H9 (cell line): ENCODE measurements around the gene SMCHD1. TPM values are rescaled to one million over a fixed set of nuclear protein-coding genes. Genes with fewer than 3 reads are reported as not detected.

Source experiments
- DNase-seq: peaks from one replicate; pipeline ENCODE4 v3.0.0-alpha.2; 2017
- H2AFZ ChIP-seq: one replicate; pipeline ENCODE4 v1.6.1; 2013; ENCODE audit warnings: mild to moderate bottlenecking, low read length, control low read depth, moderate library complexity
- H2AK5ac ChIP-seq: 2 replicates; pipeline ENCODE4 v1.6.1; 2013; ENCODE audit warnings: low read length, control low read depth, mixed read lengths; ENCODE audit not compliant: insufficient read length
- H2BK120ac ChIP-seq: one replicate; pipeline ENCODE4 v1.6.1; 2013; ENCODE audit warnings: low read depth, mild to moderate bottlenecking, low read length, control low read depth, inconsistent platforms; ENCODE audit not compliant: poor library complexity, severe bottlenecking
- H2BK12ac ChIP-seq: 2 replicates; pipeline ENCODE4 v1.6.1; 2013; ENCODE audit warnings: low read length, control low read depth, mixed read lengths, low read depth; ENCODE audit not compliant: insufficient read length
- H2BK15ac ChIP-seq: 2 replicates; pipeline ENCODE4 v1.6.1; 2013; ENCODE audit warnings: low read depth, low read length, control low read depth
- H2BK20ac ChIP-seq: one replicate; pipeline ENCODE4 v1.6.1; 2013; ENCODE audit warnings: low read depth, mild to moderate bottlenecking, low read length, control low read depth, inconsistent platforms; ENCODE audit not compliant: poor library complexity, severe bottlenecking
- H2BK5ac ChIP-seq: 2 replicates; pipeline ENCODE4 v1.6.1; 2013; ENCODE audit warnings: low read length, control low read depth, mixed read lengths; ENCODE audit not compliant: insufficient read length
- H3K14ac ChIP-seq: 2 replicates; pipeline ENCODE4 v1.6.1; 2013; ENCODE audit warnings: low read length, control low read depth; ENCODE audit not compliant: insufficient read depth
- H3K18ac ChIP-seq: 2 replicates; pipeline ENCODE4 v1.6.1; 2013; ENCODE audit warnings: low read depth, mild to moderate bottlenecking, mixed read lengths, low read length, control low read depth; ENCODE audit not compliant: insufficient read length
- H3K23ac ChIP-seq: 2 replicates; pipeline ENCODE4 v1.6.1; 2013; ENCODE audit warnings: low read length, control low read depth, mixed read lengths, low read depth; ENCODE audit not compliant: insufficient read length
- H3K23me2 ChIP-seq: 2 replicates; pipeline ENCODE4 v1.6.1; 2013; ENCODE audit warnings: low read depth, mild to moderate bottlenecking, mixed read lengths, low read length, control low read depth; ENCODE audit not compliant: insufficient read length, poor library complexity, severe bottlenecking
- H3K27ac ChIP-seq: 2 replicates; pipeline ENCODE4 v1.5.1; 2013; ENCODE audit warnings: low read length, control low read depth, mixed read lengths, low read depth; ENCODE audit not compliant: insufficient read length
- H3K27me3 ChIP-seq: 2 replicates; pipeline ENCODE4 v1.6.1; 2013; ENCODE audit warnings: low read length, control low read depth, inconsistent platforms; ENCODE audit not compliant: insufficient read depth
- H3K4ac ChIP-seq: 2 replicates; pipeline ENCODE4 v1.6.1; 2013; ENCODE audit warnings: low read depth, mild to moderate bottlenecking, control low read depth, inconsistent platforms, low read length, moderate library complexity
- H3K4me1 ChIP-seq: 2 replicates; pipeline ENCODE4 v1.6.1; 2013; ENCODE audit warnings: low read length, control low read depth, inconsistent platforms; ENCODE audit not compliant: insufficient read depth
- H3K4me2 ChIP-seq: 2 replicates; pipeline ENCODE4 v1.6.1; 2013; ENCODE audit warnings: low read length, control low read depth, mixed read lengths; ENCODE audit not compliant: insufficient read length, insufficient read depth
- H3K56ac ChIP-seq: 2 replicates; pipeline ENCODE4 v1.6.1; 2013; ENCODE audit warnings: low read depth, mild to moderate bottlenecking, mixed read lengths, low read length, control low read depth; ENCODE audit not compliant: insufficient read length
- H3K79me1 ChIP-seq: 2 replicates; pipeline ENCODE4 v1.6.1; 2013; ENCODE audit warnings: low read depth, mild to moderate bottlenecking, moderate library complexity, low read length, control low read depth, inconsistent platforms; ENCODE audit not compliant: insufficient read depth, poor library complexity, severe bottlenecking
- H3K79me2 ChIP-seq: 2 replicates; pipeline ENCODE4 v1.6.1; 2013; ENCODE audit warnings: low read length, control low read depth, inconsistent platforms; ENCODE audit not compliant: insufficient read depth
- H3K9ac ChIP-seq: 2 replicates; pipeline ENCODE4 v1.6.1; 2013; ENCODE audit warnings: low read length, control low read depth, mixed read lengths; ENCODE audit not compliant: insufficient read length; ENCODE audit errors: extremely low read depth
- H3K9me3 ChIP-seq: one replicate; pipeline ENCODE4 v1.6.1; 2013; ENCODE audit warnings: low read depth, low read length, inconsistent platforms; ENCODE audit not compliant: control insufficient read depth
- H3T11ph ChIP-seq: one replicate; pipeline ENCODE4 v1.6.1; 2013; ENCODE audit warnings: mild to moderate bottlenecking, low read length, control low read depth, inconsistent platforms
- H4K20me1 ChIP-seq: one replicate; pipeline ENCODE4 v1.6.1; 2013; ENCODE audit not compliant: control insufficient read depth, insufficient read length, insufficient read depth
- H4K5ac ChIP-seq: 2 replicates; pipeline ENCODE4 v1.6.1; 2013; ENCODE audit warnings: low read depth, mild to moderate bottlenecking, mixed read lengths, low read length, control low read depth; ENCODE audit not compliant: insufficient read length
- H4K8ac ChIP-seq: replicated peaks from 2 replicates; pipeline ENCODE4 v1.6.1; 2013; ENCODE audit warnings: low read length, control low read depth, mixed read lengths, low read depth; ENCODE audit not compliant: insufficient read length
- H4K91ac ChIP-seq: 2 replicates; pipeline ENCODE4 v1.6.1; 2013; ENCODE audit warnings: low read depth, mild to moderate bottlenecking, moderate library complexity, mixed read lengths, low read length, control low read depth; ENCODE audit not compliant: insufficient read length
- H3K27ac Mint-ChIP-seq, 3 experiments: 2 replicates in 2 of 3; 3 replicates in 1 of 3; pipeline ENCODE4 v1.8.0; 2020 to 2021; ENCODE audit warnings: mixed read lengths in 3 of 3, mild to moderate bottlenecking in 1 of 3, moderate library complexity in 1 of 3
- H3K27me3 Mint-ChIP-seq: 2 replicates; pipeline ENCODE4 v1.8.0; 2021; ENCODE audit warnings: low read depth, mild to moderate bottlenecking, moderate library complexity, mixed read lengths
- H3K36me3 Mint-ChIP-seq, 3 experiments: 2 replicates in 2 of 3; 3 replicates in 1 of 3; pipeline ENCODE4 v1.8.0; 2020 to 2021; ENCODE audit warnings: low read depth in 3 of 3, mixed read lengths in 3 of 3; ENCODE audit not compliant: insufficient read depth in 1 of 3
- H3K4me1 Mint-ChIP-seq, 2 experiments: 2 replicates each; pipeline ENCODE4 v1.8.0; 2020; ENCODE audit warnings: mixed read lengths in 2 of 2
- H3K4me3 Mint-ChIP-seq, 2 experiments: 2 replicates in 1 of 2; 3 replicates in 1 of 2; pipeline ENCODE4 v1.8.0; 2020 to 2021; ENCODE audit warnings: mild to moderate bottlenecking in 2 of 2, mixed read lengths in 2 of 2, moderate library complexity in 1 of 2
- H3K9me3 Mint-ChIP-seq, 2 experiments: 2 replicates in 1 of 2; 3 replicates in 1 of 2; pipeline ENCODE4 v1.8.0; 2020; ENCODE audit warnings: mild to moderate bottlenecking in 2 of 2, mixed read lengths in 2 of 2, moderate library complexity in 1 of 2
- WGBS: extraction: QIAGEN DNeasy Blood & Tissue Kit; methylation state at CpG from one replicate; pipeline ENCODE4 v1.1.7; 2013; ENCODE audit warnings: missing lambda C conversion rate, low lambda C conversion rate, mixed read lengths; ENCODE audit not compliant: insufficient read length; ENCODE audit errors: extremely low coverage; 5-methylcytosine and 5-hydroxymethylcytosine counted together
- total RNA-seq: library from RNA; stranded (reverse); gene quantifications from 2 replicates; pipeline ENCODE4 v1.2.1, GENCODE V29; 2021
- TF ChIP-seq, protein P1 (sequence below): fragments of 200-600 bp; sonication (generic); conservative IDR thresholded peaks from 3 replicates; pipeline ENCODE4 v1.8.0; 2021; ENCODE audit warnings: antibody characterized with exemption, mild to moderate bottlenecking

Gene SMCHD1
- total RNA-seq, 1 experiment from 2014 or later = 53.5 TPM

DNA sequence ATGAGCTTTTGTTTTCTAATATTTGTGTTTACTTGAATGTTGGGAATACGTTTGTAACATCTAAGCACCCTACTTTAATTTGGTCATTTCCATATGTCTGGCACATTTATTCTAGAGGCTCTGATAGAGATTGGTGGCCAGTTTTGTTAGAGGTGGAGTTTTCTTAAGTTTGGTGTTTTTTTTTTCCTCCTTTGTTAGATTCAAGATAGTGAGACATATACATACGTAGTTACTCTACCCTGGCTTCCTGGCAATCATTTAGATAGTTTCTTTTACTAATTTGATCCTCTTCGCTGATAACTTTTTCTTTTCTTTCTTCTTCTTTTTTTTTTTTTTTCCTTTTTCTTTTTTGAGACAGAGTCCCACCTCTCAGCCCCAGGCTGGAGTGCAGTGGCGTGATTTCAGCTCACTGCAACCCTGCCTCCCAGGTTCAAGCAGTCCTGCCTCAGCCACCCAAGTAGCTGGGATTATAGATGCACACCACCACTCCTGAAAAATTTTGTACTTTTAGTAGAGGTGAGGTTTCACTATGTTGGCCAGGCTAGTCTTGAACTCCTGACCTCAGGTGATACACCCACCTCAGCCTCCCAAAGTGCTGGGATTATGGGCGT lies 26.6 kb downstream of the SMCHD1 start:
- no peak overlapping the region for H2AFZ ChIP-seq
- Mint-ChIP-seq H3K27me3 (no peaks in the 10 kb centered on the region), H3K36me3 (peaks cover 36 to 56% (median 41%) of the 10 kb centered on the region in 3 experiments), H3K4me3 (no peak overlapping the region), H3K27ac (no peak overlapping the region; a peak in 1 of 7 replicates), H3K9me3 (peaks cover 10% of the 10 kb centered on the region in 2 experiments; a peak in 4 of 5 replicates), H3K4me1 (no peaks in the 10 kb centered on the region)
- H3T11ph ChIP-seq = no peak overlapping the region
- no peaks in the 10 kb centered on the region for H3K23me2 ChIP-seq
- H4K20me1 ChIP-seq = no peaks in the 10 kb centered on the region
- no peak overlapping the region for H2BK5ac ChIP-seq
- no CpG with 5 or more reads among the region's 5 CpGs for WGBS
- no peak overlapping the region for H3K23ac ChIP-seq
- H3K27me3 ChIP-seq = no peaks in the 10 kb centered on the region
- no peak overlapping the region for H4K91ac ChIP-seq
- no peak overlapping the region for H3K9ac ChIP-seq
- DNase-seq = no peak
- H3K14ac ChIP-seq = no peak overlapping the region
- no peak overlapping the region for H3K18ac ChIP-seq
- no peak overlapping the region for H3K56ac ChIP-seq
- no peaks in the 10 kb centered on the region for H3K79me1 ChIP-seq
- TF ChIP-seq, protein P1, sequence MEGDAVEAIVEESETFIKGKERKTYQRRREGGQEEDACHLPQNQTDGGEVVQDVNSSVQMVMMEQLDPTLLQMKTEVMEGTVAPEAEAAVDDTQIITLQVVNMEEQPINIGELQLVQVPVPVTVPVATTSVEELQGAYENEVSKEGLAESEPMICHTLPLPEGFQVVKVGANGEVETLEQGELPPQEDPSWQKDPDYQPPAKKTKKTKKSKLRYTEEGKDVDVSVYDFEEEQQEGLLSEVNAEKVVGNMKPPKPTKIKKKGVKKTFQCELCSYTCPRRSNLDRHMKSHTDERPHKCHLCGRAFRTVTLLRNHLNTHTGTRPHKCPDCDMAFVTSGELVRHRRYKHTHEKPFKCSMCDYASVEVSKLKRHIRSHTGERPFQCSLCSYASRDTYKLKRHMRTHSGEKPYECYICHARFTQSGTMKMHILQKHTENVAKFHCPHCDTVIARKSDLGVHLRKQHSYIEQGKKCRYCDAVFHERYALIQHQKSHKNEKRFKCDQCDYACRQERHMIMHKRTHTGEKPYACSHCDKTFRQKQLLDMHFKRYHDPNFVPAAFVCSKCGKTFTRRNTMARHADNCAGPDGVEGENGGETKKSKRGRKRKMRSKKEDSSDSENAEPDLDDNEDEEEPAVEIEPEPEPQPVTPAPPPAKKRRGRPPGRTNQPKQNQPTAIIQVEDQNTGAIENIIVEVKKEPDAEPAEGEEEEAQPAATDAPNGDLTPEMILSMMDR = no peak
- H2BK20ac ChIP-seq = no peak overlapping the region
- no peak overlapping the region for H3K27ac ChIP-seq
- no peaks in the 10 kb centered on the region for H3K9me3 ChIP-seq
- H3K4me1 ChIP-seq = no peaks in the 10 kb centered on the region
- H2BK12ac ChIP-seq = no peak overlapping the region
- no peaks in the 10 kb centered on the region; the same call in 1 of the 2 replicates for H3K79me2 ChIP-seq
- H4K5ac ChIP-seq = no peak overlapping the region
- H3K4me2 ChIP-seq = no peak overlapping the region
- H3K4ac ChIP-seq = no peak overlapping the region
- no peak overlapping the region for H2BK120ac ChIP-seq
- H2AK5ac ChIP-seq = no peak overlapping the region
- H4K8ac ChIP-seq = no peak overlapping the region
- no peak overlapping the region for H2BK15ac ChIP-seq
